ENCODE measurements around the gene NMNAT3. TPM values are rescaled to one million over a fixed set of nuclear protein-coding genes. Genes with fewer than 3 reads are reported as not detected.

Gene NMNAT3
- total RNA-seq, 1 experiment from 2014 or later: 1.3 TPM

DNA sequence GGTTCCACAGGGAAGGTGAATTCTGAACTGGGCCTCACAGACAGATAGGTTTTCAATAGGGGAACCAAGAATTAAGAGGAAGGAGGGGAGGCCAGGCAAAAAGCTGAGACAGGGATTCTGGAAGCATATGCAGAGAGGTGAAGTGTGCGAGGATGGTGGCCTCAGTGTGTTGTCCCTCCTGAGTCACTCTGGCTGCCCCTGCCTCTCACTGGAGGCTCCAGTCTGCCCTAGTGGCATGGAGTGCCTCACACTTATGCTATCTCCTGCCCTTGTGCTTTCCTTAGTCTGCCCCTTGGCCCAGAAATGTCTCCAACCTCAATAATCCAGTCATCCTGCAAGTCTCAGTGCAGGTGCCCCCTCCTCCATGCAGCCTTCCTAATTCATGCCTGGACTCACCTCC is 106.1 kb downstream of the NMNAT3 start:
- Mint-ChIP-seq H3K27ac (no peak overlapping the region; a peak in 1 of 7 replicates), H3K9me3 (peaks cover 31 to 33% of the 10 kb centered on the region in 2 experiments), H3K36me3 (ENCODE audit: insufficient read depth in 1 of 3, low read depth in 3 of 3) (peaks cover 20 to 27% (median 21%) of the 10 kb centered on the region in 3 experiments), H3K27me3 (ENCODE audit: low read depth) (peaks cover 11% of the 10 kb centered on the region), H3K4me3 (no peak overlapping the region), H3K4me1 (no peaks in the 10 kb centered on the region)
- Histone ChIP-seq H2BK5ac (ENCODE audit: insufficient read length, low read length) (no peak overlapping the region), H3K9ac (ENCODE audit: extremely low read depth, insufficient read length, low read length) (no peak overlapping the region), H4K5ac (ENCODE audit: insufficient read length, low read depth, low read length) (no peak overlapping the region), H2BK120ac (ENCODE audit: low read depth, low read length, poor library complexity, severe bottlenecking) (no peak overlapping the region), H3K9me3 (ENCODE audit: control insufficient read depth, low read depth, low read length) (no peaks in the 10 kb centered on the region), H3K79me1 (ENCODE audit: insufficient read depth, low read depth, low read length, poor library complexity, severe bottlenecking) (no peaks in the 10 kb centered on the region), H2AK5ac (ENCODE audit: insufficient read length, low read length) (no peak overlapping the region), H3K79me2 (ENCODE audit: insufficient read depth, low read length) (no peaks in the 10 kb centered on the region), H2BK12ac (ENCODE audit: insufficient read length, low read depth, low read length) (no peak overlapping the region), H3K23ac (ENCODE audit: insufficient read length, low read depth, low read length) (no peak overlapping the region), H2BK15ac (ENCODE audit: low read depth, low read length) (no peak overlapping the region), H4K91ac (ENCODE audit: insufficient read length, low read depth, low read length) (no peak overlapping the region), H3K56ac (ENCODE audit: insufficient read length, low read depth, low read length) (no peak overlapping the region), H2AFZ (ENCODE audit: low read length) (no peak overlapping the region), H3K14ac (ENCODE audit: insufficient read depth, low read length) (no peak overlapping the region), H3T11ph (ENCODE audit: low read length) (no peak overlapping the region), H3K27me3 (ENCODE audit: insufficient read depth, low read length) (no peaks in the 10 kb centered on the region), H4K8ac (replicated peaks; ENCODE audit: insufficient read length, low read depth, low read length) (no peak overlapping the region), H3K4me2 (ENCODE audit: insufficient read depth, insufficient read length, low read length) (no peak overlapping the region), H2BK20ac (ENCODE audit: low read depth, low read length, poor library complexity, severe bottlenecking) (no peak overlapping the region), H3K4ac (ENCODE audit: low read depth, low read length) (no peak overlapping the region), H3K18ac (ENCODE audit: insufficient read length, low read depth, low read length) (no peak overlapping the region), H3K4me1 (ENCODE audit: insufficient read depth, low read length) (no peaks in the 10 kb centered on the region), H4K20me1 (ENCODE audit: control insufficient read depth, insufficient read depth, insufficient read length) (no peaks in the 10 kb centered on the region), H3K27ac (ENCODE audit: insufficient read length, low read depth, low read length) (no peak overlapping the region), H3K23me2 (ENCODE audit: insufficient read length, low read depth, low read length, poor library complexity, severe bottlenecking) (no peaks in the 10 kb centered on the region)
- no peak for TF ChIP-seq CTCF (conservative IDR thresholded peaks at IDR 0.05)
- no peak for DNase-seq
- WGBS (ENCODE audit: extremely low coverage, insufficient read length, low lambda C conversion rate): no CpG with 5 or more reads among the region's 1 CpG
